ENCODE measurements around the gene ALB. TPM values are rescaled to one million over a fixed set of nuclear protein-coding genes. Genes with fewer than 3 reads are reported as not detected.

Gene ALB
- total and polyA plus RNA-seq, 2 of the 8 experiments (the other 6 are each of a cell fraction or from before 2014, with no cell fraction given), result 0.12 TPM; not detected in 1

GRCh38 chr4:73383452-73383851 is 20.6 kb upstream of the ALB start:
- Histone ChIP-seq H3K4ac (replicated peaks; ENCODE audit: insufficient read length, low read depth, low read length) (no peak overlapping the region), H2BK15ac (ENCODE audit: low read length) (no peak overlapping the region), H3K79me2 (ENCODE audit: control insufficient read depth in 1 of 2, insufficient read depth in 2 of 2, low read length in 2 of 2) (no peaks in the 10 kb centered on the region), H3K9me3 (ENCODE audit: insufficient read depth in 2 of 2, low read depth in 1 of 2, low read length in 1 of 2) (no peaks in the 10 kb centered on the region), H3K4me1 (replicated peaks in 1 of 4; ENCODE audit: control insufficient read depth in 3 of 4, insufficient read depth in 4 of 4, low read length in 3 of 4) (no peaks in the 10 kb centered on the region), H2BK12ac (ENCODE audit: low read depth, low read length) (no peak overlapping the region), H2BK20ac (ENCODE audit: low read length) (no peak overlapping the region), H3K18ac (ENCODE audit: extremely low read depth, low read length) (no peak overlapping the region), H3K79me1 (ENCODE audit: low read depth, low read length) (no peaks in the 10 kb centered on the region), H2BK120ac (replicated peaks; ENCODE audit: low read depth, low read length) (no peak overlapping the region), H3K23me2 (ENCODE audit: low read depth, low read length) (no peaks in the 10 kb centered on the region), H4K20me1 (replicated peaks in 1 of 2; ENCODE audit: control insufficient read depth in 1 of 2, insufficient read depth in 2 of 2, low read length in 2 of 2) (no peaks in the 10 kb centered on the region), H3K27ac (ENCODE audit: low read depth, low read length) (no peak overlapping the region), H4K5ac (ENCODE audit: insufficient read length, low read depth, low read length) (no peak overlapping the region), H2AFZ (ENCODE audit: low read length) (no peak overlapping the region), H4K8ac (ENCODE audit: extremely low read depth, insufficient read depth, low read length) (no peak overlapping the region), H3K36me3 (ENCODE audit: control insufficient read depth in 2 of 4, insufficient read depth in 4 of 4, low read length in 3 of 4) (no peaks in the 10 kb centered on the region), H4K91ac (replicated peaks; ENCODE audit: insufficient read length, low read length) (no peak overlapping the region), H3K23ac (ENCODE audit: insufficient read length) (no peak overlapping the region), H3K56ac (replicated peaks; ENCODE audit: insufficient read length, low read depth, low read length) (no peak overlapping the region), H2AK5ac (ENCODE audit: low read depth, low read length) (no peak overlapping the region), H3K27me3 (replicated peaks in 1 of 4; ENCODE audit: control insufficient read depth in 3 of 4, extremely low read depth in 1 of 4, insufficient read depth in 3 of 4, low read length in 3 of 4) (no peaks in the 10 kb centered on the region), H2BK5ac (ENCODE audit: low read depth, low read length) (no peak overlapping the region), H3K4me3 (ENCODE audit: extremely low read depth in 1 of 4, insufficient read depth in 2 of 4, low read depth in 3 of 4, low read length in 4 of 4) (no peak overlapping the region), H3K14ac (ENCODE audit: insufficient read length) (no peak overlapping the region), H3K4me2 (ENCODE audit: insufficient read depth in 1 of 2, low read depth in 2 of 2, low read length in 2 of 2) (no peak overlapping the region), H3K9ac (replicated peaks in 1 of 4; ENCODE audit: extremely low read depth in 1 of 4, low read depth in 3 of 4, low read length in 3 of 4) (no peak overlapping the region)
- WGBS, 2 experiments (ENCODE audit: extremely low coverage in 1 of 2, insufficient coverage in 1 of 2, insufficient read length in 1 of 2, insufficient replicate concordance in 2 of 2, low coverage in 1 of 2, low lambda C conversion rate in 2 of 2, missing lambda C conversion rate in 1 of 2), result 89% methylated on average over 3 of the region's 3 CpGs; no CpG with 5 or more reads in 1 of the 2 experiments
- POLR2A ChIA-PET (ENCODE audit: partially characterized antibody), result no interaction called here
- FAIRE-seq, result no peak
- CTCF ChIA-PET (ENCODE audit: partially characterized antibody), result interaction anchor here (1.2 kb wide), 1 partner anchor 63 kb away, joined by 5 read pairs; no protein-coding TSS in a partner anchor
- DNase-seq (ENCODE audit: low read depth in 1 of 2, low spot score in 2 of 2), result no peak
- TF ChIP-seq TAF1 (IDR thresholded peaks at IDR 0.05; ENCODE audit: low read depth, low read length), result no peak
- TF ChIP-seq CTBP2 (IDR thresholded peaks at IDR 0.05; ENCODE audit: borderline replicate concordance, insufficient read depth, insufficient read length, low read length), result no peak
- no peak for TF ChIP-seq CEBPB (IDR thresholded peaks at IDR 0.05; ENCODE audit: low read depth, low read length)
- no peak for TF ChIP-seq EZH2 (IDR thresholded peaks at IDR 0.05; ENCODE audit: low read depth, low read length, severe bottlenecking)
- TF ChIP-seq E2F6 (IDR thresholded peaks at IDR 0.05), result no peak
- TF ChIP-seq FOSL1 (IDR thresholded peaks at IDR 0.05; ENCODE audit: insufficient read depth, low read depth, low read length), result no peak
- no peak for TF ChIP-seq MAX (IDR thresholded peaks at IDR 0.05)
- TF ChIP-seq HDAC6 (IDR thresholded peaks at IDR 0.05; ENCODE audit: low read depth, low read length), result no peak
- no peak for TF ChIP-seq SRF (IDR thresholded peaks at IDR 0.05; ENCODE audit: low read depth, low read length)
- TF ChIP-seq POLR2AphosphoS5 (IDR thresholded peaks at IDR 0.05; ENCODE audit: low read depth, low read length), result no peak
- no peak for TF ChIP-seq TCF12 (IDR thresholded peaks at IDR 0.05; ENCODE audit: low read depth, low read length)
- no peak for TF ChIP-seq KDM4A (IDR thresholded peaks at IDR 0.05; ENCODE audit: low read depth, low read length, severe bottlenecking)
- no peak for TF ChIP-seq RAD21 (IDR thresholded peaks at IDR 0.05 in 1 of 2, conservative IDR thresholded peaks at IDR 0.05 in 1 of 2; ENCODE audit: low read depth in 2 of 2, low read length in 2 of 2)
- TF ChIP-seq SUZ12 (IDR thresholded peaks at IDR 0.05; ENCODE audit: low read length), result no peak

All from H1 (cell line).